ENCODE results near the gene FAM131A. TPM values are rescaled to one million over a fixed set of nuclear protein-coding genes. Genes with fewer than 3 reads are reported as not detected.

The FAM131A gene
- polyA plus RNA-seq, 1 donor from 2014 or later = 141 TPM

GRCh38 chr3:184291738-184292445 lies 45.5 kb upstream of the FAM131A start:
- no peak overlapping the region for H3K27ac ChIP-seq (ENCODE audit: low read length)
- H3K9me2 ChIP-seq (ENCODE audit: insufficient read depth, low read length) = no peaks in the 10 kb centered on the region
- no peak overlapping the region for H2AFZ ChIP-seq (ENCODE audit: low read depth, low read length)
- no peaks in the 10 kb centered on the region for H3K9me3 ChIP-seq (ENCODE audit: low read length)
- H3K36me3 ChIP-seq (ENCODE audit: insufficient read depth, low read length) = no peaks in the 10 kb centered on the region
- no peaks in the 10 kb centered on the region for H4K20me1 ChIP-seq (ENCODE audit: insufficient read depth)
- no peaks in the 10 kb centered on the region for H3K79me2 ChIP-seq (replicated peaks; ENCODE audit: insufficient read depth, low read length)
- no peak overlapping the region for H3K4me3 ChIP-seq (ENCODE audit: low read length)
- no peak overlapping the region for H3K4me2 ChIP-seq (ENCODE audit: low read length)
- TF ChIP-seq POLR2AphosphoS5 (IDR thresholded peaks at IDR 0.05) (no peak), MXI1 (conservative IDR thresholded peaks at IDR 0.05; ENCODE audit: poor library complexity, severe bottlenecking) (no peak), REST (IDR thresholded peaks at IDR 0.05; ENCODE audit: borderline replicate concordance) (no peak), SMC3 (conservative IDR thresholded peaks at IDR 0.05; ENCODE audit: poor library complexity) (no peak), EZH2 (IDR thresholded peaks at IDR 0.05; ENCODE audit: borderline replicate concordance, insufficient read depth, low read length, poor library complexity, severe bottlenecking) (no peak), CTCF (IDR thresholded peaks at IDR 0.05; ENCODE audit: poor library complexity, severe bottlenecking) (no peak), RAD21 (conservative IDR thresholded peaks at IDR 0.05) (no peak)
- H3F3A ChIP-seq (ENCODE audit: insufficient read depth, low read length, poor library complexity, severe bottlenecking) = no peaks in the 10 kb centered on the region
- H3K27me3 ChIP-seq (ENCODE audit: insufficient read depth, low read depth, low read length) = no peaks in the 10 kb centered on the region
- H3K9ac ChIP-seq (ENCODE audit: low read length) = no peak overlapping the region

- no peak for TF ChIP-seq EP300 (conservative IDR thresholded peaks at IDR 0.05; ENCODE audit: poor library complexity, severe bottlenecking)
- TF ChIP-seq REST (IDR thresholded peaks at IDR 0.05; ENCODE audit: borderline replicate concordance) = no peak
- TF ChIP-seq RAD21 (conservative IDR thresholded peaks at IDR 0.05) = no peak
- Histone ChIP-seq H3K36me3 (ENCODE audit: insufficient read depth, low read length) (no peaks in the 10 kb centered on the region), H3F3A (ENCODE audit: insufficient read depth, low read length, poor library complexity, severe bottlenecking) (no peaks in the 10 kb centered on the region), H3K27ac (ENCODE audit: low read length) (no peak overlapping the region), H3K79me2 (replicated peaks; ENCODE audit: insufficient read depth, low read length) (peaks cover 15% of the 10 kb centered on the region), H3K9me3 (ENCODE audit: low read length) (no peaks in the 10 kb centered on the region), H3K9ac (ENCODE audit: low read length) (no peak overlapping the region), H3K9me2 (ENCODE audit: insufficient read depth, low read length) (no peaks in the 10 kb centered on the region), H3K4me3 (ENCODE audit: low read length) (no peak overlapping the region), H2AFZ (ENCODE audit: low read depth, low read length) (no peak overlapping the region), H3K4me2 (ENCODE audit: low read length) (no peak overlapping the region), H3K27me3 (ENCODE audit: insufficient read depth, low read depth, low read length) (no peaks in the 10 kb centered on the region), H4K20me1 (ENCODE audit: insufficient read depth) (no peaks in the 10 kb centered on the region)
Observed at GRCh38 chr3:184295771-184296170, 41.6 kb upstream of the FAM131A start.

Measured in neural cell (in vitro differentiated cells).